Stimulated activated naive CD8-positive, alpha-beta T cell treated with anti-CD3 and anti-CD28 coated beads, Interleukin-15, Interleukin-2, amounts not matched to agents 100 ng/mL and 50 ng/mL, for 24 hours (primary cell): ENCODE data around the gene DDX20.
"Not testable (repeated sequence)": the region's sequence is repeated elsewhere in the genome, so short reads cannot be mapped to it uniquely, and the experiment has no call there.

Source experiments
- H3K27ac Mint-ChIP-seq: one replicate; pipeline ENCODE4 v1.8.0; 2021; ENCODE audit warnings: mild to moderate bottlenecking, mixed read lengths
- H3K27me3 Mint-ChIP-seq: one replicate; pipeline ENCODE4 v1.8.0; 2021; ENCODE audit warnings: mixed read lengths
- H3K36me3 Mint-ChIP-seq: one replicate; pipeline ENCODE4 v1.8.0; 2021; ENCODE audit warnings: low read depth, mixed read lengths
- H3K4me1 Mint-ChIP-seq: one replicate; pipeline ENCODE4 v1.8.0; 2021; ENCODE audit warnings: low read depth, mixed read lengths
- H3K4me3 Mint-ChIP-seq: one replicate; pipeline ENCODE4 v1.8.0; 2021; ENCODE audit warnings: mild to moderate bottlenecking, mixed read lengths
- H3K9me3 Mint-ChIP-seq: one replicate; pipeline ENCODE4 v1.8.0; 2021; ENCODE audit warnings: mixed read lengths

DDX20 gene

GRCh38 chr1:111738436-111739193, 17.1 kb upstream of the DDX20 start:
- H3K36me3 Mint-ChIP-seq: no peaks in the 10 kb centered on the region
- peaks cover 18% of the 10 kb centered on the region for H3K4me1 Mint-ChIP-seq
- peak overlapping the region; percentile 92 for H3K4me3 Mint-ChIP-seq
- H3K27ac Mint-ChIP-seq: peak overlapping the region; percentile 88
- H3K9me3 Mint-ChIP-seq: no peaks in the 10 kb centered on the region
- peaks cover 43% of the 10 kb centered on the region for H3K27me3 Mint-ChIP-seq

GRCh38 chr1:111739194-111739924, 16.3 kb upstream of the DDX20 start, which contains the start of gene INKA2:
INKA2 (minus strand) TSS chr1:111739395; CDS start chr1:111739242, 153 bp downstream.
- Mint-ChIP-seq H3K4me1 (peaks cover 18% of the 10 kb centered on the region), H3K9me3 (no peaks in the 10 kb centered on the region), H3K27ac (peak within 1 kb of the TSS; percentile 88), H3K27me3 (peaks cover 43% of the 10 kb centered on the region), H3K4me3 (peak within 1 kb of the TSS; percentile 92), H3K36me3 (no peaks in the 10 kb centered on the region)

GRCh38 chr1:111739925-111740765, 15.6 kb upstream of the DDX20 start:
- H3K36me3 Mint-ChIP-seq: no peaks in the 10 kb centered on the region
- peak overlapping the region; percentile 92 for H3K4me3 Mint-ChIP-seq
- H3K9me3 Mint-ChIP-seq: no peaks in the 10 kb centered on the region
- H3K27ac Mint-ChIP-seq: no peak overlapping the region
- H3K27me3 Mint-ChIP-seq: peaks cover 43% of the 10 kb centered on the region
- H3K4me1 Mint-ChIP-seq: peaks cover 18% of the 10 kb centered on the region

GRCh38 chr1:111742292-111742691, 13.4 kb upstream of the DDX20 start:
- Mint-ChIP-seq H3K4me1 (peaks cover 18% of the 10 kb centered on the region), H3K27me3 (peaks cover 40% of the 10 kb centered on the region)
- H3K4me3 Mint-ChIP-seq, H3K27ac Mint-ChIP-seq, H3K9me3 Mint-ChIP-seq, H3K36me3 Mint-ChIP-seq: not testable (repeated sequence)

GRCh38 chr1:111742938-111743549, 12.7 kb upstream of the DDX20 start:
- no peaks in the 10 kb centered on the region for H3K36me3 Mint-ChIP-seq
- peaks cover 32% of the 10 kb centered on the region for H3K27me3 Mint-ChIP-seq
- H3K4me3 Mint-ChIP-seq: no peak overlapping the region
- no peak overlapping the region for H3K27ac Mint-ChIP-seq
- H3K9me3 Mint-ChIP-seq: no peaks in the 10 kb centered on the region
- H3K4me1 Mint-ChIP-seq: peaks cover 12% of the 10 kb centered on the region

GRCh38 chr1:111743679-111744101, 12.0 kb upstream of the DDX20 start:
- Mint-ChIP-seq H3K27me3 (peaks cover 31% of the 10 kb centered on the region), H3K9me3 (no peaks in the 10 kb centered on the region), H3K4me1 (peaks cover 8% of the 10 kb centered on the region), H3K27ac (no peak overlapping the region), H3K4me3 (no peak overlapping the region), H3K36me3 (no peaks in the 10 kb centered on the region)

GRCh38 chr1:111745675-111746613, 9.8 kb upstream of the DDX20 start:
- Mint-ChIP-seq H3K27ac (no peak overlapping the region), H3K4me3 (no peak overlapping the region), H3K9me3 (no peaks in the 10 kb centered on the region), H3K36me3 (no peaks in the 10 kb centered on the region), H3K4me1 (no peaks in the 10 kb centered on the region), H3K27me3 (peaks cover 20% of the 10 kb centered on the region)

- Mint-ChIP-seq H3K4me1 (no peaks in the 10 kb centered on the region), H3K4me3 (no peak overlapping the region), H3K27ac (no peak overlapping the region)
Observed at GRCh38 chr1:111746614-111746999, 9.1 kb upstream of the DDX20 start.

GRCh38 chr1:111747282-111747734, 8.4 kb upstream of the DDX20 start:
- H3K9me3 Mint-ChIP-seq: no peaks in the 10 kb centered on the region
- no peaks in the 10 kb centered on the region for H3K36me3 Mint-ChIP-seq
- H3K4me3 Mint-ChIP-seq: no peak overlapping the region
- H3K27ac Mint-ChIP-seq: peak overlapping the region; percentile 14
- H3K27me3 Mint-ChIP-seq: peaks cover 9% of the 10 kb centered on the region
- H3K4me1 Mint-ChIP-seq: no peaks in the 10 kb centered on the region

More at GRCh38 chr1:111746614-111746999, 9.1 kb upstream of the DDX20 start:
- H3K36me3 Mint-ChIP-seq: no peaks in the 10 kb centered on the region
- H3K27me3 Mint-ChIP-seq: peaks cover 13% of the 10 kb centered on the region
- no peaks in the 10 kb centered on the region for H3K9me3 Mint-ChIP-seq

GRCh38 chr1:111747947-111748346, 7.8 kb upstream of the DDX20 start:
- H3K36me3 Mint-ChIP-seq: no peaks in the 10 kb centered on the region
- no peaks in the 10 kb centered on the region for H3K4me1 Mint-ChIP-seq
- peaks cover 3% of the 10 kb centered on the region for H3K27me3 Mint-ChIP-seq
- no peaks in the 10 kb centered on the region for H3K9me3 Mint-ChIP-seq
- no peak overlapping the region for H3K4me3 Mint-ChIP-seq
- no peak overlapping the region for H3K27ac Mint-ChIP-seq

GRCh38 chr1:111749628-111750027, 6.1 kb upstream of the DDX20 start:
- Mint-ChIP-seq H3K27me3 (no peaks in the 10 kb centered on the region), H3K9me3 (no peaks in the 10 kb centered on the region), H3K4me1 (peaks cover 9% of the 10 kb centered on the region), H3K36me3 (no peaks in the 10 kb centered on the region), H3K27ac (no peak overlapping the region), H3K4me3 (no peak overlapping the region)

GRCh38 chr1:111750856-111751255, 4.8 kb upstream of the DDX20 start:
- Mint-ChIP-seq H3K4me1 (peaks cover 13% of the 10 kb centered on the region), H3K36me3 (no peaks in the 10 kb centered on the region), H3K9me3 (no peaks in the 10 kb centered on the region), H3K4me3 (no peak overlapping the region), H3K27ac (no peak overlapping the region), H3K27me3 (no peaks in the 10 kb centered on the region)

GRCh38 chr1:111751906-111752575, 3.7 kb upstream of the DDX20 start:
- H3K27me3 Mint-ChIP-seq: no peaks in the 10 kb centered on the region
- no peaks in the 10 kb centered on the region for H3K36me3 Mint-ChIP-seq
- H3K4me3 Mint-ChIP-seq: no peak overlapping the region
- H3K27ac Mint-ChIP-seq: no peak overlapping the region
- H3K4me1 Mint-ChIP-seq: peaks cover 20% of the 10 kb centered on the region
- H3K9me3 Mint-ChIP-seq: no peaks in the 10 kb centered on the region
